HG03196 (cell line): ENCODE data around the gene TRAF6.
A peak's percentile ranks its signal among the peaks of the same experiment; 100 is the strongest.
"Not testable (repeated sequence)": the region's sequence is repeated elsewhere in the genome, so short reads cannot be mapped to it uniquely, and the experiment has no call there.

Experiments used
- ATAC-seq: cut with Tn5 transposase; IDR thresholded peaks from one replicate; pipeline ENCODE4 v1.9.1; 2021; ENCODE audit not compliant: unreplicated experiment

The TRAF6 gene

GRCh38 chr11:36509694-36510593 lies at the start of gene TRAF6:
TRAF6 (minus strand) TSS chr11:36510272; CDS start chr11:36501515, 8,757 bp downstream.
- ATAC-seq, result peak; percentile 98

DNA sequence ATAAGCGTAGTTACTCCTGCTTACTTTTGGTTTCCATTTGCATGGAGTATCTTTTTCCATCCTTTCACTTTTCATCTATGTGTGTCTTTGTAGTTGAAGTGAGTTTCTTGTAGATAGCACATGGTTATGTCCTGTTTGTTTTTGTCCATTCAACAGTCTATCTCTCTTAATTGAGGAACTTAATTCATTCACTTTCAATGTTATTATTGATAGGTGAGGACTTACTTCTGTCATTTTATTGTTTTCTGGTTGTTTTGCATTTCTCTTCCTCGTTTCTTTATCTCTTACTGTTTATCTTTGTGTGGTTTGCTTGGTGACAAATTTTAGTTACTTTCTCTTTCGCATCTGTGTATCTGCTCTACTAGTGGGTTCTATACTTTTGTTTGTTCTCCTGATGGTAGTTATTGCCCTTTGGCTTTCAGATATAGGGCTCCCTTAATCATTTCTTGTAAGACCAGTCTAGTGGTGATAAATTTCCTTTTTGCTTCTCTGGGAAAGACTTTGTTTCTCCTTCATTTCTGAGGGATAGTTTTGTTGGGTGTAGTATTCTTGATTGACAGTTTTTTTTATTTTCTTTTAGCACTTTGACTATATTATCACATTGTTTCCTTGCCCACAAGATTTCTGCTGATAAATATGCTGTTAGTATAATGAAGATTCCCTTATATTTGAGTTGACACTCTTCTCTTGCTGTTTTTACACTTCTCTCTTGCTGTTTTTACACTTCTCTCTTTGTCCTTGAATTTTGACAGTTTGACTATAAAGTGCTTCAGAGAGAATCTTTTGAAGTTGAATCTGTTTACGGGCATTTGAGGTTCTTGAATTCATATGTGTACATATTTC lies 48.7 kb upstream of the TRAF6 start:
- peak; percentile 97 for ATAC-seq

DNA sequence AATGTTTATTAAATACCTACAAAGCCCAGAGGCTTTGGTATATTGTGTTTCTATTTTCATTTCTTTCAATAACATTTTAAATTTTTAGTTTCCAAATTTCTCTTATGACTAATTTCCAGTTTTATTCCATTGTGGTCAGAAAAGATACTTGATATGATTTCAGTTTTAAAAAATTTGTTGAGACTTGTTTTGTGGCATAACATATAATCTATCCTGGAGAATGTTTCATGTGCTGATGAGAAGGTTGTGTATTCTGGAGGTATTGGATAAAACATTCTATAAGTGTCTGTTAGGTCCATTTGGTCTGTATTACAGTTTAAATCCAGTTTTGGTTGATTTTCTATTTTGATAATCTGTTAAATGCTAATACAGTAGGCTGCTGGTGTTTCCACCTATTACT lies 47.9 kb upstream of the TRAF6 start:
- ATAC-seq, result no peak

- not testable (repeated sequence) for ATAC-seq
Observed at GRCh38 chr11:36557390-36557789, 47.3 kb upstream of the TRAF6 start.

DNA sequence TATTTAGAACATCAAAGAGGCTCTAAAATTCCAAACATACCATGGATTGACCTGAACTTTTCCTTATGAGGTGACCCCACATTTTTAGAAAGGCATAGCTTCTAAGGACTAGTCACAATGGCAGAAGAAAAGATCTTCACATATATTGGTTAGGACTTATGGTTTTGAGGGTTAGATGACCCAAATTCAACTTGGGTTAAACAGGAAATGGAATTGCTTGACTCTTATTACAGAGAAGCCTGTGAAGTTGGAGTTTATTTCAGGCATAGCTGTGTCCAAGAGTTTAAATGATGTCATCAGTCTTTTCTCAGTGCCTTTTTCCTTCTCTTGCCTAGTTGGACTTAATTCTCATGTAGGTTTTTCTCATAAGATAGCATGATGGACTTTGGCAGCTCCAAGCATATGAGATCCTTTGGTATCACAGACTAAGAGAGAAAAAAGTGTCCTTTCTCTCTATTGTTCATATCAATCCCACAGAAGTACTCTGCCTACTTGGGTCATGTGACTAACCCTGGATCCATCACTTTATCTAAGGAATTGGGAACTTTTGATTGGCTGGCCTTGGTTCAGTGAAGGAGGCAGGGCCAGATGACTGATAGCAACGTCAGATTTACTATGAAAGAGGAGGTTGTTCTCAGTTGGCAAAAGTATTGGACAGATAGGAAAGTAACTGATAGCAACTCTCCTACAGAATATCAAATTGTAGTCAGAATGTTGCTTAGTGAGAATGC lies 40.5 kb upstream of the TRAF6 start:
- ATAC-seq, result no peak

DNA sequence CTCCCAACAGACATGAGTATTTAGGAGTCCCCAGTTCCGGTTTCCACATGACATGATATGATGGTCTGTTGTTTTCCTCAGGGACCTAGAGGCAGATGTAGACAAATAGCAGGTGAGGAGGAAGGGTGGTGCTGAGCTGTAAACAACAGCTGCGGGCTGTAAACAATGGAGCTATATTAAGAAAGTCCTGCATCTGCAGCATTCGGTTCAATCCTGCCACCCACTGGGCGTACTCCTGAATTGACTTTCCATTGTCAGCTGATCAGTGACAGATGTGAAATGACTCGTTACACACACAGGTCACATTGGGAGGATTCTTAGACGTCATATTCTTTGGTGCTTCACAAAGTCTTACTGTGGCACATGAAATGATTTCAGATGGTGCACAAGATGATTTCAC lies 30.9 kb upstream of the TRAF6 start:
- peak; percentile 90 for ATAC-seq

DNA sequence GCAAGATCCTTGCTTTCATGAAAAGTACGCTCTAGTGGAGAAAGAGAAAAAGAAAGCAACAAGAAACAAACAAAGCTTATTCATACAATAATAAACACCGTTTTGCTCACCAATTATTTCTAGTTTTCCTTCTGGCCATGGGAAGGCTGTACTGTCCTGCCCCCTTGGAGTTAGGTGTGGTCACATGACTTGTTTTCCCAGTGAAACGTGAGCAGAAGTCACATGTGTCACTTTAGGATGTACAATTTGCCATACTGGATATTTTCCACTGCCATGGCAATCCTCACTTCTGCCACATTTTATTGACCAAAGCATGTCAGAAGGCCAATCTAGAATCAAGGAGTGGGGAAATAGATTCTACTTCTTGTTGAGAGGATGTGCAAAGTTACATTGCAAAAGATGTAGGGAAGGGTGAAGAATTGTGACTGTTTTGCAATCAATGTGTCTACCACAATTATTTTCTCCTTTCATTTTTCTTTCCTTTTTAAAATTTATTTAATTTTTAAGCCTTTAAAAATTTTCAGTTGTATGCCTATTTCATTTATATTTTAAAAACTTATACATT lies 24.3 kb upstream of the TRAF6 start:
- ATAC-seq, result no peak

DNA sequence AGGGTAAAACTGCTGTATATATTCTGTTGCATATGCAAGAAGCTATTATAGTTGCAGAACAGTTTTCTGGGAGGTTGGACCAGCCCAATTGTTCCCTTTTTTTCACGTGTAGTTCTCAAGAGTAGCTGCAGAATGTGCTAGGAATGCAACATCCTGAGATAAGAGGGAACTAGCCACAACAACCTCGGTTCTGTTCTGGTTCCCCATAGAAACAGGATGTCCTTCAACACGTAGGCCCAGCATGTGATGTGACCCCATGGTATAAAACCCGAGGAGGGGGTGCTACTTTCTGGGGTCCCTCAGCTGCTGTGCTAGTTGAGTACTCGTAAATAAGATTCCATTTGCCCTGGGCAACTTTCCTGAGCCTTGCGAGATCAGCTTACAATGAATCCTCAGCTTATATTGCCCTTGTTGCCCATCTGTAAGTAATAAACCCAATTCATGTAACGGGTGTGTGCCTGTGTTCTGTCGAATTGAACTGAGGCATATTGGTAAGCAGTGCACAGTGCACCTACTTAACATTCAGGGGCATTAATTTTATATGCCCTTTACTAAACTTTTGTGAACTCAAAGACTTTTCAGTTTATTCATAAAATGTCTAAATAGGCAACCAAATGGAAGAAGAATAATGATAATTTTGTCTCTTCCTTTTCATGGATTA lies 23.0 kb upstream of the TRAF6 start:
- no peak for ATAC-seq

- no peak for ATAC-seq
Observed at GRCh38 chr11:36530840-36531239, 20.8 kb upstream of the TRAF6 start.

DNA sequence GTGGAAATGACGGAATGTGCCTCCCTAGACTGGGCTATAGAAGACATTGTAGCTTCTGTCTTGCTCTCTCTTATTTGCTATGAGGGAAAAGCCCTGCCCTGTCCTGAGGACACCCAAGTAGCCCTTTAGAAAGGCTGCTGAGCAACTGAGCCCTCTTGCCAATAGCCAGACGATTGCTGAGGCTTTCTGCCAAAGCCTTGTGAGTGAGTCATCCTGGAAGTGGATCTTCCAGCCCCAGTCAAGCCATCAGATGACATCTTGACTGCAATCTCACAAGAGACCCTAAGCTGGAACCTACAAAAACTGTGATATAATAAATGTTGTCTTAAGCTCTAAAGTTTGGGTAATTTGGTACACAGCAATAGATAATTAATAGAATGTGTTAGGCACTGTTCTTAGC lies 3.9 kb upstream of the TRAF6 start:
- ATAC-seq, result no peak

DNA sequence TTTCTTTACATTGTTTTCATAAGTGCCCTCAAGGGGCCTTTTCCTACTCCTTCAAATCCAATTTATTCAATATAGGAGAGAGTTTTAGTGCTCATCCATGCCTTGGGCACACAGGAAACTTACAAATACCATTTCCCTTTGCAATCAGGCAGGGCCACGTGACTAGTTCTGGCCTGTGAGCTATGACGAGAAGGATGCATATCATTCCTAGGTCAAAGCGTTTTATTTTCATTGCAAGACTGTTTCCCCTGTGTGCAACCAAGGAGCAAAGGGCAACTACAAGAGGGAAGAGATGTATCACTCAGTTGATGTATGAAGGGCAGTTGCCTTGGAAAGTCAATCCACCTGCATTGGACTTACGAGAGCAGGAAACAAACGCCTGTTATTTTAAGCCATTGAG lies 1.9 kb upstream of the TRAF6 start:
- ATAC-seq, result no peak

DNA sequence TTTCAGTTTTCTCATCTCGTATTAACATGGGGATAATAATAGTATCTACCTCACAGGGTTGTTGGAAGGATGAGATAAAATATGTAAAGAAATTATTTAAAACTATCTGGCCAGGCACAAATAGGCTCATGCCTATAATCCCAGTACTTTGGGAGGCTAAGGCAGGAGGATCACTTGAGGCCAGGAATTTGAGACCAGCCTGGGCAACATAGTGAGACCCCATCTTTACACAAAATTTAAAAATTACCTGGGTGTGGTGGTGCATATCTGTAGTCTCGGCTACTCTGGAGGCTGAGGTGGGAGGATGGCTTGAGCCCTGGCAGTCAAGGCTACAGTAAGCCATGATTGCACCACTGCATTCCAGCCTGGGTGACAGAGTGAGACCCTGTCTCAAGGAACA lies 990 bp upstream of the TRAF6 start:
- not testable (repeated sequence) for ATAC-seq

- ATAC-seq, result no peak
Observed at GRCh38 chr11:36510594-36510942, 496 bp upstream of the TRAF6 start.

DNA sequence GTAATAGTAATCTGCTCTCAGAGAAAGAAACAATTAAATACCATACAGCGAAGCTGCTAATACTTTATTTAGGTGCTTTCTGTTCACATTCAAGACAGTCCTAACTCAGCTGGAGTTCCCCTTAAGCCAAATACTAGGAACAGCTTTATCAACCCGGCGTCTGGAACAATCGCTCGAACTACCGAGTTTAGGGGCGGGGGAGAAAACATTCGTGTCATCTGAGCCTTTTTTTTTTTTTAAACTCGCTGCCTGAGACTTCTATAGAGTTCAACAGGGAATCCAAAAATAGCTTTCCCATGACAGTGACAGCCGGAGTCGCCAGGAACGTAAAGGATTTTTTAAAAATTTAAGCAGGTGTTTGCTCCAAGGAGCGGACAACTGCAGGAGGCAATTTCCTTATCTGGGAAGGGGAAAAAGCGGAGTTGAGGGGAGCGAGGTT lies 852 bp downstream of the TRAF6 start:
- peak; percentile 23 for ATAC-seq

GRCh38 chr11:36508743-36509142 lies 1.3 kb downstream of the TRAF6 start:
- no peak for ATAC-seq

DNA sequence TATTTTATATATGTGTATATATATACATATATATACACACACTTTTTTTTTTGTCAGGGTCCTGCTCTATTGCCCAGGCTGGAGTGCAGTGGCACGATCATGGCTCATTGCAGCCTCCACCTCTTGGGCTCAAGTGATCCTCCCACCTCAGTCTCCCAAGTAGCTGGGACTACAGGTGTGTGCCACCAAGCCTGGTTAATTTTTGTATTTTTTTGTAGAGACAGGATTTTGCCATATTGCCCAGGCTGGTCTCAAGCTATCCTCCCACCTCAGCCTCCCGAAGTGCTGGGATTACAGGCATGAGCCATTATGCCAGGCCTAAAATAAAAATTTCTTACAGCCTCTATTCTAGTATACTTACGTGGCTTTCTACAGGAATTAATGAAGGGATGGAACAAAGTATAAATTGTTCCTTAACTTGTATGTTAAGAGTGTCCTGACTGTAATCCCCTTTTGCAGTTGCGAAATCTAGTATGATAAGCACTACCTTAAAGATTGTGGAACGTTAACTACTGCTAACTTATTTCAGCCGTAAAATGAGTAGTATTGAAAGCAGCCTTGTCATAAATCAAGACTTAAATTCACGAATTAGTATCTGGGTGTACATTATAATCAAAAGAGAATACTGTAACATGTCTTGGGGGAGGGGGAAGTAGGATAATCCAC lies 2.1 kb downstream of the TRAF6 start:
- no peak for ATAC-seq

- no peak for ATAC-seq
Observed at GRCh38 chr11:36501236-36501635, 8.8 kb downstream of the TRAF6 start.

- peak; percentile 85 for ATAC-seq
Observed at GRCh38 chr11:36500315-36500721, 9.8 kb downstream of the TRAF6 start.

GRCh38 chr11:36499315-36499714 lies 10.8 kb downstream of the TRAF6 start:
- ATAC-seq, result no peak

- ATAC-seq, result no peak
Observed at GRCh38 chr11:36498721-36499120, 11.4 kb downstream of the TRAF6 start.
